Loucy (cell line): ENCODE data around the gene BTBD7.

Source experiments
- CTCF ChIP-seq: fragments of 200-600 bp; sonication (generic); conservative IDR thresholded peaks from 2 replicates; pipeline ENCODE4 v1.5.1; 2014; ENCODE audit warnings: mild to moderate bottlenecking, antibody characterized with exemption, low read length
- EZH2phosphoT487 ChIP-seq: fragments of 200-600 bp; IDR thresholded peaks from 2 replicates; pipeline ENCODE4 v1.6.1; 2018; ENCODE audit warnings: antibody characterized with exemption, mild to moderate bottlenecking, moderate library complexity, borderline replicate concordance

- no peak for TF ChIP-seq CTCF
- TF ChIP-seq EZH2phosphoT487 = no peak
These were observed 64.4 kb downstream of the BTBD7 start for GRCh38 chr14:93268406-93268805.
